ENCODE results near the gene ARPC2. TPM values are rescaled to one million over a fixed set of nuclear protein-coding genes. Genes with fewer than 3 reads are reported as not detected.

ARPC2 gene
- total RNA-seq, 1 donor from 2014 or later: 737 TPM

- ChIA-PET POLR2A (interaction anchor here (1.9 kb wide), 1 partner anchor 95 kb away, joined by 8 read pairs; no protein-coding TSS in a partner anchor), CTCF (interaction anchor here (0.7 to 3.6 kb wide), 14 partner anchors 9 to 94 kb away, joined by 3 to 54 read pairs (median 4); partner anchors contain the start of genes CATIP and TMBIM1)
- peak; percentile 99 for ATAC-seq (ENCODE audit: low read depth)
- Mint-ChIP-seq H3K9me3 (no peaks in the 10 kb centered on the region), H3K36me3 (ENCODE audit: low read depth) (no peaks in the 10 kb centered on the region), H3K4me1 (peaks cover 8% of the 10 kb centered on the region), H3K27ac (peak overlapping the region; percentile 53), H3K27me3 (no peaks in the 10 kb centered on the region), H3K4me3 (no peak overlapping the region)
- intact Hi-C loops (cut with micrococcal nuclease): loop anchor here (1.0 to 2.0 kb wide), 8 partner anchors 9 to 546 kb away; partner anchors contain the start of genes CATIP and TMBIM1
- peak; percentile 61 for DNase-seq
- no peak for TF ChIP-seq CTCF (IDR thresholded peaks at IDR 0.05)
Measured at GRCh38 chr2:218301176-218301819, 84.3 kb downstream of the ARPC2 start.

Other genes starting within 250 kb of the ARPC2 start
- 0.10 and 0.13 TPM in 2 replicates for gene TNS1, start 214.2 kb upstream of the ARPC2 start, total RNA-seq
- gene RUFY4, start 147.9 kb upstream of the ARPC2 start, total RNA-seq: 0.53 TPM in 1 of 2 replicates, not detected in the other
- not detected in 2 replicates for gene CXCR2, start 91.2 kb upstream of the ARPC2 start, total RNA-seq
- gene CXCR1, start 50.2 kb upstream of the ARPC2 start, total RNA-seq: not detected in 2 replicates
- 0.67 and 0.81 TPM in 2 replicates for gene GPBAR1, start 43.8 kb downstream of the ARPC2 start, total RNA-seq
- 63.4 and 63.6 TPM in 2 replicates for gene AAMP, start 52.9 kb downstream of the ARPC2 start, total RNA-seq
- gene PNKD, start 53.3 kb downstream of the ARPC2 start, total RNA-seq: 21.0 and 23.7 TPM in 2 replicates
- gene TMBIM1, start 75.3 kb downstream of the ARPC2 start, total RNA-seq: 40.7 and 45.0 TPM in 2 replicates
- gene CATIP, start 139.7 kb downstream of the ARPC2 start, total RNA-seq: not detected in 2 replicates
- 0.89 and 0.93 TPM in 2 replicates for gene SLC11A1, start 165.1 kb downstream of the ARPC2 start, total RNA-seq
- 107 and 118 TPM in 2 replicates for gene CTDSP1, start 182.7 kb downstream of the ARPC2 start, total RNA-seq
- gene VIL1, start 201.9 kb downstream of the ARPC2 start, total RNA-seq: 0.07 TPM in 1 of 2 replicates, not detected in the other